HG03060 (cell line): Measurements from ENCODE around the gene SLX4.

Experiments
- ATAC-seq: cut with Tn5 transposase; IDR thresholded peaks from one replicate; pipeline ENCODE4 v1.9.1; 2021; ENCODE audit warnings: low read depth, moderate number of reproducible peaks; ENCODE audit not compliant: unreplicated experiment

SLX4 gene

GRCh38 chr16:3561626-3562025 lies 49.8 kb downstream of the SLX4 start:
- ATAC-seq, result no peak

GRCh38 chr16:3554351-3554928 lies 57.0 kb downstream of the SLX4 start:
- ATAC-seq, result no peak

- ATAC-seq, result no peak
These were observed 58.1 kb downstream of the SLX4 start for GRCh38 chr16:3553138-3553923.

GRCh38 chr16:3550851-3551847 lies 60.3 kb downstream of the SLX4 start:
- no peak for ATAC-seq

- ATAC-seq, result no peak
These were observed 61.5 kb downstream of the SLX4 start for GRCh38 chr16:3549906-3550305.

GRCh38 chr16:3548859-3549258 lies 62.5 kb downstream of the SLX4 start:
- ATAC-seq, result no peak

GRCh38 chr16:3548445-3548844 lies 63.0 kb downstream of the SLX4 start:
- no peak for ATAC-seq

- ATAC-seq, result no peak
These were observed 64.3 kb downstream of the SLX4 start for GRCh38 chr16:3546986-3547682.

- no peak for ATAC-seq
These were observed 68.6 kb downstream of the SLX4 start for GRCh38 chr16:3542601-3543373.

GRCh38 chr16:3541527-3542155 lies 69.8 kb downstream of the SLX4 start:
- ATAC-seq, result no peak

- no peak for ATAC-seq
These were observed 73.2 kb downstream of the SLX4 start for GRCh38 chr16:3538222-3538621.

- no peak for ATAC-seq
These were observed 74.6 kb downstream of the SLX4 start for GRCh38 chr16:3536851-3537250.

- ATAC-seq, result no peak
These were observed 75.1 kb downstream of the SLX4 start for GRCh38 chr16:3536271-3536731.

- ATAC-seq, result no peak
These were observed 77.3 kb downstream of the SLX4 start for GRCh38 chr16:3534126-3534525.

GRCh38 chr16:3532741-3533140 lies 78.7 kb downstream of the SLX4 start:
- ATAC-seq, result no peak
